ENCODE data around the gene PROB1.

- no peak for TF ChIP-seq EP300 (IDR thresholded peaks at IDR 0.05; ENCODE audit: borderline replicate concordance in 1 of 2, low read depth in 2 of 2, low read length in 2 of 2)
- TF ChIP-seq, protein P1, sequence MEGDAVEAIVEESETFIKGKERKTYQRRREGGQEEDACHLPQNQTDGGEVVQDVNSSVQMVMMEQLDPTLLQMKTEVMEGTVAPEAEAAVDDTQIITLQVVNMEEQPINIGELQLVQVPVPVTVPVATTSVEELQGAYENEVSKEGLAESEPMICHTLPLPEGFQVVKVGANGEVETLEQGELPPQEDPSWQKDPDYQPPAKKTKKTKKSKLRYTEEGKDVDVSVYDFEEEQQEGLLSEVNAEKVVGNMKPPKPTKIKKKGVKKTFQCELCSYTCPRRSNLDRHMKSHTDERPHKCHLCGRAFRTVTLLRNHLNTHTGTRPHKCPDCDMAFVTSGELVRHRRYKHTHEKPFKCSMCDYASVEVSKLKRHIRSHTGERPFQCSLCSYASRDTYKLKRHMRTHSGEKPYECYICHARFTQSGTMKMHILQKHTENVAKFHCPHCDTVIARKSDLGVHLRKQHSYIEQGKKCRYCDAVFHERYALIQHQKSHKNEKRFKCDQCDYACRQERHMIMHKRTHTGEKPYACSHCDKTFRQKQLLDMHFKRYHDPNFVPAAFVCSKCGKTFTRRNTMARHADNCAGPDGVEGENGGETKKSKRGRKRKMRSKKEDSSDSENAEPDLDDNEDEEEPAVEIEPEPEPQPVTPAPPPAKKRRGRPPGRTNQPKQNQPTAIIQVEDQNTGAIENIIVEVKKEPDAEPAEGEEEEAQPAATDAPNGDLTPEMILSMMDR (IDR thresholded peaks at IDR 0.05; ENCODE audit: control extremely low read depth in 1 of 3, insufficient read depth in 1 of 3, low read depth in 1 of 3, low read length in 3 of 3) = no peak
- no peak for TF ChIP-seq HDAC6 (IDR thresholded peaks at IDR 0.05; ENCODE audit: low read depth, low read length)
- TF ChIP-seq RAD21 (IDR thresholded peaks at IDR 0.05 in 1 of 2, conservative IDR thresholded peaks at IDR 0.05 in 1 of 2; ENCODE audit: low read depth in 2 of 2, low read length in 2 of 2) = no peak
- TF ChIP-seq, protein P2, sequence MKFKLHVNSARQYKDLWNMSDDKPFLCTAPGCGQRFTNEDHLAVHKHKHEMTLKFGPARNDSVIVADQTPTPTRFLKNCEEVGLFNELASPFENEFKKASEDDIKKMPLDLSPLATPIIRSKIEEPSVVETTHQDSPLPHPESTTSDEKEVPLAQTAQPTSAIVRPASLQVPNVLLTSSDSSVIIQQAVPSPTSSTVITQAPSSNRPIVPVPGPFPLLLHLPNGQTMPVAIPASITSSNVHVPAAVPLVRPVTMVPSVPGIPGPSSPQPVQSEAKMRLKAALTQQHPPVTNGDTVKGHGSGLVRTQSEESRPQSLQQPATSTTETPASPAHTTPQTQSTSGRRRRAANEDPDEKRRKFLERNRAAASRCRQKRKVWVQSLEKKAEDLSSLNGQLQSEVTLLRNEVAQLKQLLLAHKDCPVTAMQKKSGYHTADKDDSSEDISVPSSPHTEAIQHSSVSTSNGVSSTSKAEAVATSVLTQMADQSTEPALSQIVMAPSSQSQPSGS (IDR thresholded peaks at IDR 0.05; ENCODE audit: low read length) = no peak
- TF ChIP-seq SP1 (IDR thresholded peaks at IDR 0.05; ENCODE audit: low read depth, low read length) = no peak
- TF ChIP-seq CHD7 (IDR thresholded peaks at IDR 0.05; ENCODE audit: insufficient replicate concordance, low read length) = no peak
- no peak for TF ChIP-seq JUN (IDR thresholded peaks at IDR 0.05; ENCODE audit: low read depth, low read length)
- no peak for TF ChIP-seq POLR2A (IDR thresholded peaks at IDR 0.05; ENCODE audit: control extremely low read depth in 1 of 2, low read depth in 2 of 2, low read length in 2 of 2)
- TF ChIP-seq TAF1 (IDR thresholded peaks at IDR 0.05; ENCODE audit: low read depth, low read length) = no peak
These were observed 35.1 kb upstream of the PROB1 start for GRCh38 chr5:139430015-139430414.
